Stimulated activated CD4-positive, alpha-beta T cell treated with anti-CD3 and anti-CD28 coated beads, Interleukin-1b, Interleukin-23, amount 100 ng/mL, for 1 hour (primary cell): ENCODE measurements around the gene PSMB5.

ENCODE experiments used
- DNase-seq, 2 donors: peaks; one replicate each; pipeline ENCODE4 v3.0.0-alpha.2; 2020; ENCODE audit warnings: low read depth in 2 of 2

The PSMB5 gene

DNA sequence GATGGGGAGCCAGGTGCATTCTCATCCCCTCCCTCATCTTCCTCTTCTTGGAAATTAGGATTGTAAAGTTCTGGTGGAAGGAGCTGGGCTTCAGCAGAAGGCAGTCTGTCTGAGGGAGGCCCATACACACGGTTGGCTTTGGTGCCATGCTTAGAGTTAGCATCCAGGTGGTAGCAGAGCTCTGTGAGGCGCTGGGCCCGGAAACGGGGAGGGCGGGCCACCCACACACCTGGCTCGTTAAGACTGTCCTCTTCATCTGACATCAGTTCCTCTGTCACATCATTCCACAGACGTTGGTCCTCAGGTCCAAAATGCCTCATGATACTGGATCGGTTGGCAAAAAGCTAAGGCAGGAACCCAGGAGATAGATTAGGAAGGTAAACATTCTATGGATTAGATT, 47.4 kb downstream of the PSMB5 start:
- DNase-seq, result no peak

DNA sequence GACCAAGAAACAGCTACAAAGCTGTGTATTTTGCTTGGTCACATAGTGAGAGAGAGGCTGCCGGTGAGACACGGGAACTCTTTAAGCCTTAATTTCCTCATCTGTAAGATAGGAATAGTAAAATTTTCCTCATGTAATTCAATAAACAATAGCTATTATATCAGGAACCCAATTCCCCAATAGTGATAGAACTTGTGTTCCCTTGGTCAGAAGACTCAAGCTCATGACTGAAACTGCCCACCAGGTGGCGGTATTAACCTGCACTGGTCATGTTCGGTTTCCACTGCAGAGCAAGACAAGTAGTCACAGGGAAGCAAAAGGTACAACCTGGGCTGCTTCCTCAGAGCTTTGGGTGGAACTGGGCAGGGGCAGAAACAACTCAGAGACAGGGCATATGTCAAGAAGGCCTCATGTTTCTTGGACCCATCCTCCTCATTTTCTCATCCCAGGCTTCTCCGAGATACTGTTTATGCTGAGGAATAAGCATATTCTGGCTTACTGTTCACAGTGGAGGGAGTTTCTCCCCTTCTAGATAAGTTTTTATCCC, 48.1 kb downstream of the PSMB5 start:
- DNase-seq, result peak; percentile 75 to 86

DNA sequence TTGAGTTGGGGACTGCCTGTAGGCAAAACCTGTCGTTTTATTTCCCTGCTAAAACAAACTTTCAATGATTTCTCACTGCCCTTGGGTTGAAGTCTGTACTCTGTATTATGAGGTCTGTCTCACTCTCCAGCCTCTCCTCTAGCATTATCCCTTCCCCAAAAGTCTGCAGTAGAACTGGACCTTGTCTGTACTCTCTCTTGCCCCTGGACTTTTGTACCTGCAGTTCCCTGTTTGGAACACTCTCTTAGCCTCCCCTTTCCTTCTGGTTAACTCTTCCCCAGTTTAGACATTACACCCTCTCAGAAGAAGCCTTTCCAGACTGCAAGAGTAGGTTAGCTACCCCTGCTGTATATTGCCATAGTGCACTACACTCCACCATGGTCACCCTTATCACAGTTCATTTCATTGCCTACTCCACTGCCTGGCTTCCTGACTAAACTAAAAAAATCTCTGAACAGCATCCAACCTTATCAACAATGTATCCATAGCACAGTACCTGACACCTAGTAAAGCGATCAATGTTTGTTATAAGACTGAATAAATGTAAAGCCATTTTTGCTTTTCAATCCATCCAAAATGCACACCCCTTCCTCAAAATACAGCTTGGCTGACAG, 48.7 kb downstream of the PSMB5 start:
- DNase-seq, result no peak

- no peak for DNase-seq
Observed at GRCh38 chr14:22984959-22985658, 49.6 kb downstream of the PSMB5 start.

DNA sequence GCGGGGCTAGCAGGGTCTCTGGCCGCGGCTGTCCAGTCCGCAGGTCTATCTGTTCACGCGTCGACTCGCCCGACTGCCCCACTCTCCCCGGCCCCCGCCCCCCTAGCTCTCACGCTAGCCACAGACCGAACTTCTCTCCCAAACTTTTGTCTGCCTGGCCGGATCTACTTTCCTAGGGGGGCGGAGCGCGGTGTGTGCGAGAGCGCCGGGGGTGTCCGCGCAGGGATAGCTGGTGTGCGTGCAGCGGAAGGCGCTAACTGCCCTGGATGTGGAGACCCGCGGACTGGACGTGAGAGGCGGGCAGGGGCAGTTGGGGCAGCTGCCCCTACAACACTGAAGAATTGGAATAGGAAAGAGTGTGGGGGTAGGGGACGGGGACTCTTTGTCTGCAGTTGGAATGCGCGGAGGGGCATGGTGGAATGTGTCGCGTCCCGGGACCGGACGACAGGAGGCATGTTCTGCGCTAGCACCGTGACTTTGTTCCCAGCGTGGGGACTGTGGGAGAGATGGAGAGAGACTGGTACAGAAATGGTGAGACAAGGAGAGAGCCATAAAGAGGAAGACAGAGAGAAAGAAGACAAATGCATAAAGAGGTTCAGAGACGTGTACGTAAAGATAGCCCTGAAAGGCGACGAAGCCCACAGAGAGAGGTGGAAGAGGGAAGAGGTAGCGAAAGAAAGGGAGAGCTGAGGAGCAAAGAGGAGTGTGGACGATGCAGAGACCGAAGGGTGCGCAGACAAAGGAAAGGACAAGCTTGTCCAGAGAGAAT, 52.0 kb downstream of the PSMB5 start, which contains the start of gene AJUBA:
Gene AJUBA, minus strand, starts transcription at position 75 of the 769 bp plus-strand sequence. CDS start 285 bp downstream, outside the sequence.
- DNase-seq, result peak; percentile 27 to 55

DNA sequence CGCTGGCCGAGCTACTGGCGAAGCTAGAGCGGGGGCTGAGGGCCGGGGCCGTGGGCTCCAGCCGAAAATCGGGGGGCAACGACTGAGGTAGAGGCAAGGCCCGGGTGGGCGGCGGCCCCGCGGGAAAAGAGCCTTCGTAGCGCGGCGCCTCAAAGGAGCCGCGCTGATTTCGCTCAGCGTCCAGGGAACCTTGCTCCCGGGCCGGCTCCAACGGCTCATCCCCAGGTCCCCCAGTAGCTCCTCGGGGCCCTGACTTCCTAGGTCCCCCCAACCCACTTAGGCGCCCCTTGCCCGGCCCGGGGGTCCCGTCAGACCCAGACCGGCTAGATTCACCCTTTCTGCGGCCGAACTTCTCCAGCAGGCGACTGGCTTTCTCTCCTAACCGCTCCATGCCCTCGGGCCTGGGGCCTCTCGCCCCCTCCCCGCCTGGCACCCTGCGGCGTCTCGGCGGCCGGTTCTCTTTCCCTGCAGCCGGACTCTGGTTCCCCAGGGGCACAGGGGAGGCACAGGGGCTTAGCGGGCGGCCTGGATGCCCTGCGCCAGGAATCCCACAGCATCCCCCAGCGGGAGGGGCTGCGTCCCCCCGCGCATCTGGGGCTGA, 52.7 kb downstream of the PSMB5 start:
- DNase-seq, result no peak

DNA sequence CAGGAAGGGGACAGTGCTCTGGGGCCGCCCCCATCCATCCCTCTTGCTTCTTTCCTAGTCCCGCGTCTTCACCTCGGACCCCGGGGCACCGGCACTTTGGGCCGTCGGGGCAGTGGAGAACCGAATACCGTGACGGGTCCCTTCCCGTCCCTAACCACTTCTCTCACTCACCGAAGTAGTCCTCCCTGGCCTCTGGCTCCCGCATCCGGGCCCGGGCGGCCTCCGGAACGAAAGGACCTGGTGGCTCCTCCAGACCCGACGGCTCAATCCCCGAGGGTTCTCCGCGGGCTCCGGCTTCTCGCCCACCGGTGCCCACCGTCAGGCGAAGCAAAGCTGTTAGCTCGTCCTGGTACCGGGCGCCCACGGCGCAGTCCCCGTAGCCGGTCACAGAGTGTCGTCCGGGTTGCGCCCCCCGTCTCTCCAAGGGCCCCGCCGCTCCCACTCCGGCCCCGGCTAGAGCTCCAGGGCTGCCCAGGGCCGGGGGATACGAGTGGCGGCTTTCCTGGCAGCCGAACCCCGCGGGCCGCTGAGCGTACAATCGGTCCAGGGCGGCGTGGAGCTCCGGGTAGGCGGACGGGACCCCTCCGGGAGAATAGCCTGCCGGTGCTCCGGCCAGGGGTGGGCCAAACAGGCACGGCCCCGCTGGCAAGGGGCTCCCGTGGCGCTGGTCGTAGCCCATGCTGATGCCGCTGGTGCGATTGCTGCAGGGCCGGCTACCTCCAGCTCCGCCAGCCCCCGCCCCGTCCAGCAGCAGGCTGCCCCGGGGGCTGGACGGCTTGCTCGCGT, 53.4 kb downstream of the PSMB5 start:
- DNase-seq, result no peak

DNA sequence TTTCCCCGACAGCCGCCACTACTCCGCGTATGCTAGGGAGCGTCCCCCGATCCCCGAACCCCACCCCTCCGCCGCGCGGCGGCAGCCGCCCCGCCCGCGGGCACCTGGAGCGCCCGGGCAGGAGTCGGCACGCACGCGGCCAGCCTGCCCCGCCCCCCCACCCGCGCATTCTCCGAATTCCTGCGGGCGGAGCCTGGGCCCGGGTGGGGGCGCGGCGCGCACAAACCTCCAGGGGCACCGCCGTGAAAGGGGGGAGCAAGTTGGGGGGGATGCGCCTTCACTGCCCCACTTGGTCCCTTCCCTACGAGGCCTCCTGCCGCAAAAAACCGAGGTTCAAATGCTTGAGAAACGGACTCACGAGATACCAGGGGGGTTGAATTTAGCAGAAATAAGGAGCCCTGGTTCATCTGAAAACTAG, 54.0 kb downstream of the PSMB5 start:
- no peak for DNase-seq

GRCh38 chr14:22979748-22980392, 54.8 kb downstream of the PSMB5 start:
- no peak for DNase-seq

- no peak for DNase-seq
Observed at GRCh38 chr14:22978981-22979671, 55.6 kb downstream of the PSMB5 start.

GRCh38 chr14:22978487-22978837, 56.2 kb downstream of the PSMB5 start:
- DNase-seq, result no peak

GRCh38 chr14:22977684-22978486, 56.8 kb downstream of the PSMB5 start:
- no peak for DNase-seq

GRCh38 chr14:22977434-22977683, 57.3 kb downstream of the PSMB5 start:
- DNase-seq, result no peak

- no peak for DNase-seq
Observed at GRCh38 chr14:22976620-22977433, 57.9 kb downstream of the PSMB5 start.
